ENCODE results near the gene ZNF76.

The ZNF76 gene

DNA sequence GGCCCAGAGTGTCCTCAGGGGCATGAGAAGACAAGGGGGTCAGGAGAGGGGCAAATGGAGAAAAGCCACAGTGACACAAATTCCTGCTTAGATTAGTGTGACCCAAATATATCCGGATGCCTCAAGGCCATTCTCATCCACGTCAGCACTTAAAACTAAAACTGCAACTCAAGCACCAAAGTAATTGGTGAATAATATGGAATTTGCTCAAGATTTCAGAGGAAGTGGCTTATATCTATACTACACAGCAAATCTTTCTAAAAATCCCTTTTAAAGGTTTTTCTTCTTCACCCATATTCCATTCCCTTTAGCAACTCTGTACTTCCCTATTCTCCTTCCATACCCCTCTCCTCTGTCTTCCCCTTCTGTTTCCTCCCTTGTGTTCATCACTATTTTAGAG lies 53.3 kb downstream of the ZNF76 start:
- ChIA-PET POLR2A (ENCODE audit: low non-redundant PET) (no interaction called here), CTCF (no interaction called here)
- no peak for DNase-seq (ENCODE audit: low spot score)
- 0 out of 2 replicates have a peak overlapping the region, but pooled peaks have one; percentile 2 for H3K27ac ChIP-seq
- TF ChIP-seq, protein P1, sequence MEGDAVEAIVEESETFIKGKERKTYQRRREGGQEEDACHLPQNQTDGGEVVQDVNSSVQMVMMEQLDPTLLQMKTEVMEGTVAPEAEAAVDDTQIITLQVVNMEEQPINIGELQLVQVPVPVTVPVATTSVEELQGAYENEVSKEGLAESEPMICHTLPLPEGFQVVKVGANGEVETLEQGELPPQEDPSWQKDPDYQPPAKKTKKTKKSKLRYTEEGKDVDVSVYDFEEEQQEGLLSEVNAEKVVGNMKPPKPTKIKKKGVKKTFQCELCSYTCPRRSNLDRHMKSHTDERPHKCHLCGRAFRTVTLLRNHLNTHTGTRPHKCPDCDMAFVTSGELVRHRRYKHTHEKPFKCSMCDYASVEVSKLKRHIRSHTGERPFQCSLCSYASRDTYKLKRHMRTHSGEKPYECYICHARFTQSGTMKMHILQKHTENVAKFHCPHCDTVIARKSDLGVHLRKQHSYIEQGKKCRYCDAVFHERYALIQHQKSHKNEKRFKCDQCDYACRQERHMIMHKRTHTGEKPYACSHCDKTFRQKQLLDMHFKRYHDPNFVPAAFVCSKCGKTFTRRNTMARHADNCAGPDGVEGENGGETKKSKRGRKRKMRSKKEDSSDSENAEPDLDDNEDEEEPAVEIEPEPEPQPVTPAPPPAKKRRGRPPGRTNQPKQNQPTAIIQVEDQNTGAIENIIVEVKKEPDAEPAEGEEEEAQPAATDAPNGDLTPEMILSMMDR (conservative IDR thresholded peaks at IDR 0.05; ENCODE audit: low read depth) = no peak

DNA sequence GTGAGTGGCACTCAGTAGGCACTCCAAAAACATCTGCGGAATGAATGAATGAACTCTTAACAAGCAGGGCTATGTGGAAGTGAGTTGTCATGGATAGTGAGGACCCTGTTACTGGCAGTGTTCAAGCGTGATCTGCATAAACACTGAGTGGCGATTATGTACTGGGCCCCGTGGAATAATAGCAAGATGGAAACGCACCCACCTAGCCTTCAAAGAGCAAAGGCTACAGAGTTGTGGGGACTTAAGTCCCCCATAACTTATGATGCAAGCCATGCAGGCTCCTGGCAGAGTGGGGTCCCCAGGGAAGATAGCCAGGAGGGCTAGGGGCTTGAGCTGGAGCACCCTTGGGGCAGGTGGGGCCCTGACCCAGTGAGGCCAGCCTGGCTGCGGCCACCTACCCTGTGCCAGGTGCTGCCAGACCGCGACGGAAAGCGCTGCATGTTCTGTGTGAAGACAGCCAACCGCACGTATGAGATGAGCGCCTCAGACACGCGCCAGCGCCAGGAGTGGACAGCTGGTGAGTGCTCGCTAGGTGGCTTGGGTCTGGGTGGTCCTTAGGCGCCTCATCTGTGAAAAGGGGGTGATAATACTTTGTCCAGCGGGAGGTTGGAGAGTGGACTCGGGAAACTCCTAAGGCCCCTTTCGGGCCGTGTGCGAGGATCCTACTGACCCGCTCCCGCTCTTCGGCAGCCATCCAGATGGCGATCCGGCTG lies 58.1 kb downstream of the ZNF76 start:
- no peak for DNase-seq (ENCODE audit: low spot score)
- H3K27ac ChIP-seq = peak overlapping the region; percentile 68
- POLR2A ChIA-PET (ENCODE audit: low non-redundant PET) = no interaction called here
- TF ChIP-seq, protein P1 (conservative IDR thresholded peaks at IDR 0.05; ENCODE audit: low read depth) = no peak
- CTCF ChIA-PET = interaction anchor here (0.5 kb wide), 1 partner anchor 12 kb away, joined by 3 read pairs; no protein-coding TSS in a partner anchor

DNA sequence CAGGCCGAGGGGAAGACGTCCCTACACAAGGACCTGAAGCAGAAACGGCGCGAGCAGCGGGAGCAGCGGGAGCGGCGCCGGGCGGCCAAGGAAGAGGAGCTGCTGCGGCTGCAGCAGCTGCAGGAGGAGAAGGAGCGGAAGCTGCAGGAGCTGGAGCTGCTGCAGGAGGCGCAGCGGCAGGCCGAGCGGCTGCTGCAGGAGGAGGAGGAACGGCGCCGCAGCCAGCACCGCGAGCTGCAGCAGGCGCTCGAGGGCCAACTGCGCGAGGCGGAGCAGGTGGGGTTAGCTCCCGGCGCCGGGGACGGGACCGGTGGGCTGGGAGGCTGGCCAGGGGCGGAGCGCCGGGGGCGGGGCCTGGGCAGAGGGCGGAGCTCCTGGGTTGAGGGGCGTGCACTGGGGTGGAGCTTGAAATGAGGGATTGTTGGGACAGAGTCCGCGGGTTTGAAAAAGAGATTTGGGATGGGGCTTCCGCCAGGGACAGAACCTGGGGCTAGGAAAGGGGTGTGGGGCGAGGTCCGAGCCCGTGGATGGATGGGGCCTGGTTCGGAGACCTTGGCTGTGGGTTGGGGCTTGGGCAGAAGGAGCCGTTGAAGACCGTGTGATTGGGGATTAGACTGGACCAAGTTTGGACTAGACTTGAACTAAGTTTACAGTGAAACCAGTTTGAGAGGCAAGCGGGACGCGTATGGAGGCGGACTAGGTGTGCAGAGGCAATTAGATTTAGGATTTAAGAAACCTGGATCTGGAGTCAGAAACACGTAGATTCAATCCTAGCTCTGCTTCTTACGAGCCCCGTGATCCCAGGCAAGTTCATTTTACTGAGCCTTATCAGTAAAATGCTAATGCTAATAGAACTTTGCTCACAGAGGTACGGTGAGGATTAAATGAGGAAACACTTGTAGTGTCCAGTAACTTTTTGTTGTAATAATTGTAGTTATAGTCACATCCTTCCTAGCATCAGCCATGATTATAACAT lies 58.9 kb downstream of the ZNF76 start:
- TF ChIP-seq, protein P1 (conservative IDR thresholded peaks at IDR 0.05; ENCODE audit: low read depth) = peak; percentile 19; the same call in 1 of the 2 replicates
- DNase-seq (ENCODE audit: low spot score) = peak; percentile 78
- POLR2A ChIA-PET (ENCODE audit: low non-redundant PET) = no interaction called here
- CTCF ChIA-PET = interaction anchor here (0.5 kb wide), 1 partner anchor 13 kb away, joined by 3 read pairs; no protein-coding TSS in a partner anchor
- H3K27ac ChIP-seq = peak overlapping the region; percentile 68

DNA sequence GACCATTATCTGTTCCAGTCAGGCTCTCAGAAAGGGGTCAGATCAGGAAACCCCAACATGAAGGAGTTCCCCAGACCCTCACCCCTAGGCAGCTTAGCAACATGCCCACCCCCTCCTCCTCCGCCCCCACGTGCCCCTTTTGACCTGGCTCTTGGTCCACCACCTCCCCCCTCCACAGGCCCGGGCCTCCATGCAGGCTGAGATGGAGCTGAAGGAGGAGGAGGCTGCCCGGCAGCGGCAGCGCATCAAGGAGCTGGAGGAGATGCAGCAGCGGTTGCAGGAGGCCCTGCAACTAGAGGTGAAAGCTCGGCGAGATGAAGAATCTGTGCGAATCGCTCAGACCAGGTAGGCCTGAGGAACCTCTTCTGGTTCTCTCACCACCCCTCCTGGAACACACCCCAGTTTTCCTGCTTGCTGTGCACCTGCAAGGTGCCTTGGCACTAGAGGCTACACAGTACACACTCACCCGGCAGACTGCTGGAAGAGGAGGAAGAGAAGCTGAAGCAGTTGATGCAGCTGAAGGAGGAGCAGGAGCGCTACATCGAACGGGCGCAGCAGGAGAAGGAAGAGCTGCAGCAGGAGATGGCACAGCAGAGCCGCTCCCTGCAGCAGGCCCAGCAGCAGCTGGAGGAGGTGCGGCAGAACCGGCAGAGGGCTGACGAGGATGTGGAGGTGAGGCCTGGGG lies 60.0 kb downstream of the ZNF76 start:
- TF ChIP-seq, protein P1 (conservative IDR thresholded peaks at IDR 0.05; ENCODE audit: low read depth) = no peak
- POLR2A ChIA-PET (ENCODE audit: low non-redundant PET) = no interaction called here
- CTCF ChIA-PET = no interaction called here
- H3K27ac ChIP-seq = no peak overlapping the region
- no peak for DNase-seq (ENCODE audit: low spot score)

DNA sequence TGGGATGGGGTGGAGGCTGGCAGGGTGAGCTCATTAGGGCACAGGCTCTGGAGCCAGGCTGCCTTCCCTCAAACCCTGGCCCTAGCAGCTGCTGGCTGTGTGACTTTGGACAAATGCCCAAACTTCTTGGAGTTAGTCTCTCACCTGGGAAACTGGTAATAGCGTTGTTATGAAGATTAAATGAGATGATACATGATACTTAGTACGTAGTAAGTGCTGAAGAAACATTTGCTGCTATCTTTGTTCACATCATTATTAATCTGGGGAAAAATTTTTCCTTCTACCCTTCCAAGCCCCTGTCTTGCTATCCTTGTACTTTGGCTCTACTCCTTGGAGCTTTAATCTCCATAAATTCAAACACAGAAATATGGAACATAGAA lies 60.5 kb downstream of the ZNF76 start:
- ChIA-PET POLR2A (ENCODE audit: low non-redundant PET) (no interaction called here), CTCF (interaction anchor here (1.9 kb wide), 1 partner anchor 22 kb away, joined by 6 read pairs; no protein-coding TSS in a partner anchor)
- H3K27ac ChIP-seq = no peak overlapping the region
- TF ChIP-seq, protein P1 (conservative IDR thresholded peaks at IDR 0.05; ENCODE audit: low read depth) = no peak
- DNase-seq (ENCODE audit: low spot score) = no peak

DNA sequence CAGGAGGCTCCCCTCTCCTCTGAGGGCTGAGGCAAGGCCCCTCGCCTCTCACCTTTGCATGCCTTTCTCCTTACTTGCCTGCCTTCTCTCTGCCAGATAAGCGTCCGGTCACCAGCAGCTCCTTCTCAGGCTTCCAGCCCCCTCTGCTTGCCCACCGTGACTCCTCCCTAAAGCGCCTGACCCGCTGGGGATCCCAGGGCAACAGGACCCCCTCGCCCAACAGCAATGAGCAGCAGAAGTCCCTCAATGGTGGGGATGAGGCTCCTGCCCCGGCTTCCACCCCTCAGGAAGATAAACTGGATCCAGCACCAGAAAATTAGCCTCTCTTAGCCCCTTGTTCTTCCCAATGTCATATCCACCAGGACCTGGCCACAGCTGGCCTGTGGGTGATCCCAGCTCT lies 61.6 kb downstream of the ZNF76 start:
- TF ChIP-seq, protein P1 (conservative IDR thresholded peaks at IDR 0.05; ENCODE audit: low read depth) = no peak
- H3K27ac ChIP-seq = peak overlapping the region; percentile 14; the same call in 1 of the 2 replicates
- ChIA-PET CTCF (interaction anchor here (1.9 kb wide), 1 partner anchor 21 kb away, joined by 6 read pairs; no protein-coding TSS in a partner anchor), POLR2A (ENCODE audit: low non-redundant PET) (no interaction called here)
- DNase-seq (ENCODE audit: low spot score) = no peak

Measured in RWPE1 (cell line).